ENCODE measurements around the gene LSR.

Gene LSR

GRCh38 chr19:35261356-35262100 is 12.7 kb downstream of the LSR start:
- peak; percentile 13 for DNase-seq (ENCODE audit: extremely low spot score)
- ChIA-PET CTCF (interaction anchor here (1.1 to 1.2 kb wide), 2 partner anchors 10 to 145 kb away, joined by 3 to 4 read pairs; partner anchors contain the start of gene FXYD3), POLR2A (no interaction called here)
- TF ChIP-seq CTCF (IDR thresholded peaks at IDR 0.05; ENCODE audit: control extremely low read depth, extremely low read depth, low read depth, missing control alignments): no peak

GRCh38 chr19:35262101-35262761 is 13.4 kb downstream of the LSR start:
- DNase-seq (ENCODE audit: extremely low spot score): peak; percentile 8
- POLR2A ChIA-PET: no interaction called here
- CTCF ChIA-PET: interaction anchor here (1.1 to 1.2 kb wide), 2 partner anchors 11 to 146 kb away, joined by 3 to 4 read pairs; partner anchors contain the start of gene FXYD3
- no peak for TF ChIP-seq CTCF (IDR thresholded peaks at IDR 0.05; ENCODE audit: control extremely low read depth, extremely low read depth, low read depth, missing control alignments)

GRCh38 chr19:35264268-35265125 is 15.7 kb downstream of the LSR start:
- ChIA-PET CTCF (interaction anchor here (0.7 to 3.4 kb wide), 6 partner anchors 9 to 246 kb away, joined by 3 to 12 read pairs (median 3); no protein-coding TSS in a partner anchor), POLR2A (interaction anchor here (0.6 kb wide), 1 partner anchor 389 kb away, joined by 3 read pairs; no protein-coding TSS in a partner anchor)
- no peak for DNase-seq (ENCODE audit: extremely low spot score)
- TF ChIP-seq CTCF (IDR thresholded peaks at IDR 0.05; ENCODE audit: control extremely low read depth, extremely low read depth, low read depth, missing control alignments): no peak

- no peak for DNase-seq (ENCODE audit: extremely low spot score)
- POLR2A ChIA-PET: interaction anchor here (0.6 kb wide), 2 partner anchors 8 to 388 kb away, joined by 3 read pairs; no protein-coding TSS in a partner anchor
- CTCF ChIA-PET: interaction anchor here (0.7 to 3.4 kb wide), 7 partner anchors 8 to 230 kb away, joined by 3 to 12 read pairs (median 3); partner anchors contain the start of gene FXYD7
- TF ChIP-seq CTCF (IDR thresholded peaks at IDR 0.05; ENCODE audit: control extremely low read depth, extremely low read depth, low read depth, missing control alignments): no peak
These were observed 16.5 kb downstream of the LSR start for GRCh38 chr19:35265126-35265899.

GRCh38 chr19:35265900-35266519 is 17.2 kb downstream of the LSR start:
- no peak for TF ChIP-seq CTCF (IDR thresholded peaks at IDR 0.05; ENCODE audit: control extremely low read depth, extremely low read depth, low read depth, missing control alignments)
- ChIA-PET CTCF (interaction anchor here (0.7 to 3.4 kb wide), 5 partner anchors 9 to 229 kb away, joined by 3 to 12 read pairs (median 3); partner anchors contain the start of gene FXYD7), POLR2A (interaction anchor here (0.6 kb wide), 2 partner anchors 9 to 61 kb away, joined by 3 to 7 read pairs; no protein-coding TSS in a partner anchor)
- DNase-seq (ENCODE audit: extremely low spot score): no peak

All from GM10248 (cell line).